SHP77 (cell line): ENCODE data around the gene NDUFS6.

ENCODE experiments used
- DNase-seq, 2 experiments: peaks; one replicate each; lab custom pipeline; 2025; lab: John Stamatoyannopoulos, UW

NDUFS6 gene

DNA sequence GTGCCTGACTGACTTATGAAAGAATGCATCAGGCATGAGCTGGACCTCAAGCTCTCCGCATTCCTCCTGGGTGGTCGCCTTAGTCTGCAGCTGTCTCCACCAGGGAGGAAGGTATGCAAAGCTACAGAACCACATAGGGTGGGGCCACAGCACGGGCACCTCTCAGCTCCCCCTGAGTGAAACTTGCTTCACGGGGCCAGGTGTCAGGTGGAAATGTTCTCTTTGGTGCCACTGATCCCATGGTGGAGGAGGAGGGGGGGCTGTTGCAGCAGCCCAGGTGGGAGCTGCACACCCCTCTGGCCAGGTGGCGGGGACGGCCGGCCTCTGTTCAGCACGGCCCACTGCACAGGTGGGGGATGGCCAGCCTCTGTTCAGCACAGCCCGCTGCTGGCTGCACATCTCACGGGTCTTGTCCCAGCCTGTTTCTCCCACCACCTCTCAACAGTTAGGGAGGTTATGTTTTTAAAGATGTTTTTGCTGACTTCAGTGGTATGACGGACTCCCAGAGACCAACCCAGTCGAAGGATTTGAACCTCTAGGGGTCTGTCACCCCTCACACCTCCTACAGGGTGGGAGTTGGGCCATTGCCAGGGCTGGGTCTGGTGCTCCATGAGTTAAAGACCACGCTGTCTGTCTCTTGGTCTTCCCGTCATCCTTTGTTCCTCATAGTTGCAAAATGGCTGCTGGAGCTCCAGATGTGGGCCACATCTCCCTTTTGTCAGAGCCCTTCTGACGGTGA lies 35.9 kb upstream of the NDUFS6 start:
- DNase-seq: no peak

DNA sequence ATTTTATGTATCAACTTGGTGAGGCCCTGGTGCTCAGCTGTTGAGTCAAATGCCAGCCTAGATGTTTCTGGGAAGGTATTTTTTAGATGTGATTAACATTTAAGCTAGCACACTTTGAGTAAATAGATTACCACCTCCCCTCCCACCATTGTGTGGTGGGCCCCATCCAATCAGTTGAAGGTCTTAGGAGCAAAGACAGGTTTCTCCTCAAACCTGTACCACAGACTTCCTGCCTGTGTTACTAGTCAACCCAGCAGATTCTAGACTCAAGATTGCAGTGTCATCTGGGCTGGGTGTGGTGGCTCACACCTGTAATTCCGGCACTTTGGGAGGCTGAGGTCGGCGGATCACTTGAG lies 35.3 kb upstream of the NDUFS6 start:
- no peak for DNase-seq

DNA sequence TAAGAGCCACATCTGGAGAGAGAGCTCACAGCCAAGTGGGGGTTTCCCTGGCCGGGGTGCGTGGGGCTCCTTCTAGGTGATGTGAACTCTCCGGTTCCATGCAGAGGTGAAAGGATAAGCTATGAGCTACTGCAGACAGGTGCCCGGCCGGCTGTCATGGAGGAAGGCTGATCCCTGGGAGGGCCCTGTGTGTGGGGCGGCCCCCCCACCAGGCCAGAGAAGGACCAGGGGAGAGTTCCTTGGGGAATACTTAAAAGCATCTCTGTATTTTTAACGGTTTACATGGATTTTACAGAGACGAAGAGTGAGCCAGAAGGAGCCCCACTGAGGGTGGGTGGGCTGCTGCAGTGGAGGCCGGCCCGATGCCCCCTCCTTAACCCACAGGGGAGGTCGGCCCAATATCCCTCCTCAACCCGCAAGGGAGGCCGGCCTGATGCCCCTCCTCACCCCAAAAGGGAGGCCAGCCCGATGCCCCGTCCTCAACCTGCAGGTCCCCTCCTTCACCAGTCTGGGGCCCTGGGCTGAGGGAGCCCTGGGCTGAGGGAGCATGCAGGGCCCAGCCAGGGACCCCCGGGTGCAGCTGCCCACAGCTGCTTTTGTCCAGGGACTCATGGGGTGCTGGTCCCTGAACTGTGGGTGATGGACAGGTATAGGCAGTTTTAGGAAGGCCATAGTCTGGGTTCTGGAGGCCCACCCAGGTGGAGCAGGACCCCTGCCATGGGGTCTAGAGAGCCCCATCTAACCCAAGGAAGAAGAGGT lies 33.5 kb upstream of the NDUFS6 start:
- no peak for DNase-seq

DNA sequence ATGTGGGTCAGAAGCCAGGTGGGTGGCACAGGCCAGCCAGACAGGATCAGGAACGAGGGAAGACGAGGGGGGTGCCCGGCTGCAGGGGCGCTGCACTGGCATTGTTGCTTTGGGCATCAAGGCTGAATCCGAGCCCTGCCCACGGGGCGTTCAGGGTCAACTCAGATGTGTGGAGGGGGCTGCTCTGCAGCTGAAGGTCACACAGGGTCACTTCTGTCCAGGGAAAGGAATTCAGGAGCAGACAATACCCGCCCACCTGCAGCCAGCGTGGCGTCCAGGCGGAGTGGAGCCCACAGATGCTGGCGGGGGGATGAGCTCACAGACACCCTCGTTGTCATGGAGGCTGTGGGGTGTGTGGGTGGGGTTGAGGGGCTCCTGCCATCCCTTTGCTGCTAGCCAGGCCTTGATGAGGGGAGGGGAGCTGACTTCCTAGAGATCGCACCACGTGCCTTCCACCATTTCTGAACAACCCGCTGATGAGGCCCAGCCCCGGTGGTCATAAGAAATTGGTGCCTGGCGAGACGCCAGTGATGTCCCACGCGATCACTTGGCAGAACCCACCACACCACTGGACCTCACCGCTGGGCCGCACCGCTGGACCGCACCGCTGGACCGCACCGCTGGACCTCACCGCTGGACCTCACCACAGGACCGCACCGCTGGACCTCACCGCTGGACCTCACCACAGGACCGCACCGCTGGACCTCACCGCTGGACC lies 32.8 kb upstream of the NDUFS6 start:
- no peak for DNase-seq

DNA sequence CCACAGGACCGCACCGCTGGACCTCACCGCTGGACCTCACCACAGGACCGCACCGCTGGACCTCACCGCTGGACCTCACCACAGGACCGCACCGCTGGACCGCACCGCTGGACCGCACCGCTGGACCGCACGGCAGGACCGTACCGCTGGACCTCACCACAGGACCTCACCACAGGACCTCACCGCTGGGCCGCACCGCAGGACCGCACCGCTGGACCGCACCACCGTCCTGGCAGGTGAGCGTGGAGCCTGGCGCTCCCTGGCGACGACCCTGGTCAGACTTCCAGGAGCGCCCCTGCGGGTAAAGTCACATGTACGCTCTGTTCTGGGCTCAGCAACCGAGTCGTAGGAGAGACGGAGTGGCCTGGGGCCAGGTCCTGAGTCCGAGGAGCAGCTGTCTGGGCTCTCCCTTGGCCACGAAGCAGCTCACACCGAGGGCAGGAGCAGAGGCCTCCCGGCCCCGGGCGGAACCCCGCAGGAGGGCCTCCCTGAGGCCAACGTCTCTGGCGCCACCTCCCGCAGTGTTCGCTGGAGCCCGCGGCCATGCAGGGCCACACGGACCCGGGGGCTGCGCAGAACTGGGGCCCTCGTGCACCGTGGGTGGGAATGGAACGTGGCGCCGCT lies 32.1 kb upstream of the NDUFS6 start:
- no peak for DNase-seq

DNA sequence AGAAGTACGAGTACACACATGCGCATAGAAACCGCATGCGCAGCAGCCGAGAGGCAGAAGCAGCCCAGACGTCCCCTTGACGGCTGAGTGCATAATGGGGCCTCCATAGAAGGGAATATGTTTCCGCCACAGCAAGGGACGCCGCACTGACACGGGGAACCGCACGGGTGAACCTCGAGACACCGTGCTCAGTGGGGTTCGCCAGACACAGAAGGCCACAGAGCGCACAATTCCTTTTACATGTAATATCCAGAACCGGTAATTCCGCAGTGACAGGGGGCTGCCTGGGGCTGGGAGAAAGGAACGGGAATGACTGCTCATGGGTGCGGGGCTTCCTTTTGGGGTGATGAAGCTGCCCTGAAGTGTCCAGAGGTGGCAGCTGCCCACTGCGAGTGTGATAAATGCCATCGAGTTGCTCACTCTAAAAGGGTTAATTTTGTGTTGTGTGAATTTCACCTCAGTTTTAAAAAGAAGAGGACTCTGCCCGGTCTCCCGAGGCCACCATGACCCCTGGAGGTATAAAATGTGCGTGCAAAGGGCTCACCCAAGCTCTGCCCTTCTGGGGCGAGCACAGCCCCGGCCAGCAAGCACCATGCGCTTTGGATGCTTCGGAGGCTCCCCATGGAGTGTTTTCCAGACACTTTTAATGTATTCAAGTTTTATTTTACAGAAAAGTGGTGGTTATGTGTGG lies 31.3 kb upstream of the NDUFS6 start:
- DNase-seq: no peak

DNA sequence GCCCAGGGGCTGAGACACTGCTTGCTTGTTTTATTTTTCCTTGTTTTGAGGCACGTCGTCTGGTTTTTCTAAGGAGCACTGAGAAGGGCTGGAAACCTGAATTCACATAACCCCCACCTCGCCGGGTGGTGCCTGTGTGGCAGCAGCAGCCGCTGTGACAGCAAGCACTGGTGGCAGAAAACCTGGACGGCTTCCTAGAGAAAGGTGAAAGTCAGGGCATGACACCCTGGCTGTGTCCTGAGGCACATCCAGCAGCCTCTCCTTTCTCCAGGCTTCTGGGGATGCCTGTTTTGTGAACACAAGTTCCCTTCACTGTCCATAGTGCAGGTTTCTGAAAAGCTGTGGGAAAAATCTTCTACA lies 30.8 kb upstream of the NDUFS6 start:
- no peak for DNase-seq

DNA sequence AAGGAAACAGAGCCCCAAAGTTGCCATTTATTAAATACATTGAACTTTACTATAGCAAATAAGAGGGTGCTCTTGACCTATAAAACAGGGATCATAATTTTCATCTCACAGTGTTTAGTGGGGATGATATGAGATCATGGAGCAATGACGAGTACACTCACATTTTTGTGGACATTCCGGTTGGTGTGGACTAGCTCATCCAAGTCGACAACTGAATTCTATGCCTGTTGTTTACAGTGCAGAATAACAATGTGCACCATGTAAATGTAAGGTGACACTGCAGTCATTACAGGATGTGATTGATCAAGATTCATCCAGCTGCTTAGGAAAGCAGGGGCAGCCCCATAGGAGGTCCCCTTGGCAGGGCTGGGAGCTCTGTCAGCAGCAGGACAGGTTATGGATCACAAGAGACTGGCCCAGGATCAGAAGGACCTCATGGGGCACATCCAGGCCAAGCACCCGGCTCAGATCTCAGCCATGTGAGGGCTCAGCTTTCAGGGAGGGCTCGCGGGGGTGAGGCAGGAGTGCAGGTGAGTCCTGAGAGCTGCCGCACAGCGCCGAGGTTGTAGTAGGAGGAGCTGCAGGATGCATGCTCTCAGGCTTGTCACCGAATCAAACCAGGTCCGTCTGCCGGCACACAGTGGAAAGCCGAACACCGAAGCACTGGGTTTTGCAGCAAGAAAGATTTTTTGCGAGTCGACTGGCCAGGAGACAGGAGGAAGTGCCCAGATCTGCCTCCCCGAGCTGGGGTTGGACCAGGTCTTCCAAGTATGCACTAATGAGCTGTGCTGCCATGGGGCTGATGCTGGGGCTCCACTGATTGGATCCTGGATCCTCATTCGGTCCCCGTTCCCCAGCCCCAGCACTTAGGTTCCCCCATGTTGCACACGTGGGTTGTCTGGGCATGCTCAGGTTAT lies 29.8 kb upstream of the NDUFS6 start:
- no peak for DNase-seq

DNA sequence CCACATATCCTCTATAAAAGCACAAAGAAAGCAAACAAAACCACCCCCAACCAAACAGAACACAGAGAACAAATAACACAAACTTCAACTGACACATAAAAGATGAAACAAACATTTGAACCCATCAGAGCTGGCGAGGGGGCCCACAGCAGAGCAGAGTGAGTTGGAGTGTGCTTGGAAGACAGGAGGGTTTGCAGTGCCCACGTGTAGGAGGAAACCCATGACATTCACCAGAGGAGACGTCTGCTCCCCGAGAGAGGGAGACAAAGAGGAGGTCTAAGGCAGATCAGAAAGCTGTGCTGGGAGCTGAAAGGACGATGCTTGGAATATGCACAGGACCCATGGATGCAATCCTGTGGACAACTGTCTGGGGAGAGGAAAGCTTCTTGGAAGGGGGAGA lies 28.6 kb upstream of the NDUFS6 start:
- peak; percentile 18 to 42 for DNase-seq

DNA sequence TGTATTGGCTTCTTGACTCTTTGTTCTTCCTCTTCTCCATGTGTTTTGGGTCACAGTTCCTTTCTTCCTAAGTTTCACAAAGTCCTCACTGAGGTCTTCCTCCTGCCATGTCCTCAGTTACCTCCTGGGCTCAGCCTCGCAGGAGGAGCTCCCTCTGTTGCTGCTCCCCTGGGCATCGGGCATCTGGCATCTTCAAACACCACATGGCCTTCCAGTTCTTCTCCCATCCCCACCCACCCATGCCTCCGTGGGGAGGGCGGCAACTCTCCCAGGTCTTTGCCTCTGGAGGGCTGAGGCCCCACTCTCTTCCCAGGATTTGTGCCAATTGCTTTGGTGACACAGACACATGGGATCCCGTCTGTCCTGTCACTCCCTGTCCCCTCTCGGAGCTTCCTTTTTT lies 24.4 kb upstream of the NDUFS6 start:
- DNase-seq: no peak

DNA sequence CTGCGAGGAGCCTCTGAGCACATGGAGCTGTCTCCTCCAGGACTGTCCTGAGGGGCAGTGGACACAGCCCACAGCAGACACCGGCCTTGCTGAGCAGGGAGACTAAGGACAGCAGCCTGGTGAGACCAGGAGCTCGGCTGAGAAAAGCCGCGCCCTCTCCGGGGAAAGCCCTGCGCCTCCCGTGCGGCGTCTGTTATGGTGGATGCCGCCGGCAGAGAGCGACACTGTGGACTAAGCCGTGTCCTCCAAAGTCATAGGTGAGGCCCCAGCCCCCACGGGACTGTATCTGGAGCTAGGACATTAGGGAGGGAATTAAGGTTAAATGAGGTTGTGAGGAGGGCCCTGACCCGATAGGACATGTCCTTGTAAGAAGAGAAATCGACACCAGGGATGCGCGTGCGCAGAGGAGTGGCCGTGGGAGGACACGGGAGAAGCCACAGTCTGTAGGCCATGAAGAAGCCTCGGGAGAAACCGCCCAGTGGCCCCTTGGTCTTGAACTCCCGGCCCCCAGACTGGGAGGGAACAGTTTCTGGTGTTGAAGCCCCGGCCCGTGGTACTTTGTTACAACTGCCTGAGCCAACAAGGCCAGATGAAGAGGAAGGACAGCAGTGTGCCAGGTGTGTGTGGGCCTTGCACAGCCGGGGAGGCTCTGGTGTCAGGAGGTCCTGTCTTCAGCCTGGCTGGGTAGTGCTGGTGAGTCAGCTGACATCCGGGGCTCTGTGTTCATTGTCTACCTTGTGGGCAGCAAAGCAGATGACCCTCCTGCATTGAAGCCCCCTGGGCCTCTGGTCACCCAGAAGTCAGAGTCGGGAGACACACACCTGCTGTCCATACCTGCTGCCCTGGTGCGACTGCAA lies 23.7 kb upstream of the NDUFS6 start:
- DNase-seq: no peak

DNA sequence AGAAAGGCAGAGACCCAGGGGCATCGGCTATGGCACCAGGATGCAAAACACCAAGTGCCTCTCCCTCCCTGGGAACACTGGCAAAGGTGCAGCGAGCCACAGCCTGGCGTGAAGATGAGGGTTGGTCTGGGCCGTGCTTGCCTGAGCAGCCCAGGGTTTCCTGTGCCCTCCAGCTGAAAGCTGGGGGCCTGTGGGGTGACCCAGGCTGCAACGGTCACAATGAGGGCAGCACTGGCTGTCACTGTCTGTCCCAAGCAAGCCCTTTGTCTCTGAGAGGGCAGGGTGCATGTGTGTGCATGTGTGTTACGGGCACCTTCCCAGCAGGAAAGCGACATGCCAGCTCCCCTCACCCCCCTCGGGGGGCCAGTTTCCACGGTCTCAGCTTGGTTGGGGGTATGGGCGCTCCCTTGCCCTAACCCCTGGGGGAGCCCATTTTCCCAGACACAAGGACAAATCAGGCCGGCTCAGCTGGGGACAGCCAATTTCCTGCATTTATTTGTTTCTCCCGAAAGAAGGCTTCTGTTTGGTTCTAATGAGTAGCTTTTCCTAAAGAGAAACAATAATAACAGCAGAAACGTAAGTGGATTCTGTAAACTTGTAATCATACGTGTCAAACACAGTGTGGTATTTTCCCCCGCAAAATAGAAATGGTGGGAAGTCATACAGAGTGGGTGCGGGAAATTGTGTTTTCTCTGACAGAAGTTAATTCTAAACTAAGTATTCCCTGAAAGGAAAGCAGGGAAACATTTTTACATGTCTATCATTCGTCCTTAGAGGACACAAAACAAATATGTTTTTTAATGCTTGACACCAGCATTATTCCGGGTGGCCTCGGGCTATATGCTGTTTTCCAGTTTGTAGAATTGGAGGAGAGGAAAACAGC lies 22.8 kb upstream of the NDUFS6 start:
- no peak for DNase-seq

DNA sequence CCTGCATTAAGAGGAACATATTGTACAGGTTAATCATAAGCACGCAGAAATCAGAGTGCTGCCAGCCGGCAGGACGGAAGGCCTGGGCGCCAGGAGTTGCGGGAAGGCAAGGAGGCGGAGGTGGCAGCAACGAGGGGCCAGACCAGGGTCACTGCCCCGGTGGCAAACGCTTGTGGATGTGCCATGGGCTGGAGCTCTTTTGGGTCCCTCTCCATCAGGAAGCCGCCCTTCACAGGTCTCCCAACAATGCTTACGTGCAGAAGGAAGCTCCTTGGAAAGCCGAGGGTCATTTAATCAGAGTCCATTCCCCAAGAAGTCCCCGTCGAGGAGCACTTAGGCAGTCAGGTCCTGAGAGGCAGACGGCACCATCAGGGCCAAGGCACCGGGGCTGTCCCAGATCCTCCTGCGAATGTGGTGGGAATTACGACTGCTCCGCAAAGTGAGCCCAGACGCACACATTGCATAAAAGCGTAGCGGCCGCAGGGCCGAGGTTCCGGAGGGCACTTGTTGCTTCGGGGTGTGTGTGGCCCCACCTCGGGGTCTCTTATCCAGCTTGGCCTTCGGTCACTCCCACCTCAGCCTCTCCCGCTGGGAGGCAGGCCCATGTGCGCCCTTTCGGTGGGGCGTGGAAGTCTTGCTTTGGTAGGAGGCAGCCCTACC lies 22.1 kb upstream of the NDUFS6 start:
- DNase-seq: no peak

DNA sequence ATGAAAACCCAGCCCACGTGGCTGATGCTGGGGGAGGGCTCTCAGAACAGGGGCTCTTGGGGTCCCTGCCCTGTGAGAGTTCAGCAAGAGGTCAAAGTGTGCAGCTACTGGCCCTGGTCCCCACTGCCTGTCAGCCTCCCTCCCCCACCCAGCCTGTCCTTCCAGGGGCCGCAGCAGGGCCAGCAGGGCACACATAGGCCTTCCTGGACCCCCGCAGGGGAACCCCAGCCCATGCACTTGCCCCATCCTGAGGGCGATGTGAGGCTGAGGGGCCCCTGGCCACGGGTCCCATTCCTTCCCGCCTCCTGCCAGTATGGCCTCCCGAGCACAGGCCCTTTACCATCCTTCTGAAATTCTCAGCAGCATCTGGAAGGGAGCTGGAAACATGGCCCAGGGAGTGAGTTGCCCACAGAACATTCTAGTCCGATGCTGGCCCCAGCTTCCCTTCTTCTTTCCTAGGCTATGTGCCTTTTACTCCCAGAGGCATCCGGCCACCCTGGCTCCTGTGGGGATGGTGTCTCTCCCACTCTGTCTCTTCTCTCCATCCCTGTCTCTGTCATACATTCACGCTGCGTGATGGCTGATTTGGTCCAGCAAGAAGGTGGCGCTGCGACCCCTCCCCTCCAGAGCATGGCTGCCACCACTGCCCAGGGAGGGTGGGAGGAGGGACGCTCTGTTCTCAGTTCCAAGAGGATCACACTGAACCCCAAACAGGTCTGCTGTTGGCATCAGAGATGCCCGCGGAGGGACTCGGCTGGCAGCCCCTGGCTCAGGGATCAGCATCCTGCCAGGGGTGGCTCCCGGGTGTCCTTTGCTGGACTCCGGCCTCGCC lies 21.2 kb upstream of the NDUFS6 start:
- no peak for DNase-seq

DNA sequence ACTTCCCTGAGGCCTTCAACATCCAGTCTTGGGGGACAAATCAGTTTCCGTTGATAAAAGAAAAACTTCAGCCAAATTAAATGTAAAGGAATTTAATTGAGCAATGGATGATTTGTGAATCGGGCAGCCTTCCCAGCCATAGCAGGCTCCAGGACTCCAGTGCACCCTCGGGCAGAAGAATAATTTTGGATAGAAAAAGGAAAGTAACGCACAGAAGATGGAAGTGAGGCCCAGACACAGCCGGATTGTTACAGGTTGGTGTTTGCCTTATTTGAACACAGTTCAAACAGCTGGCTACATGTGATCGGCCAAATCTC lies 20.6 kb upstream of the NDUFS6 start:
- DNase-seq: no peak

DNA sequence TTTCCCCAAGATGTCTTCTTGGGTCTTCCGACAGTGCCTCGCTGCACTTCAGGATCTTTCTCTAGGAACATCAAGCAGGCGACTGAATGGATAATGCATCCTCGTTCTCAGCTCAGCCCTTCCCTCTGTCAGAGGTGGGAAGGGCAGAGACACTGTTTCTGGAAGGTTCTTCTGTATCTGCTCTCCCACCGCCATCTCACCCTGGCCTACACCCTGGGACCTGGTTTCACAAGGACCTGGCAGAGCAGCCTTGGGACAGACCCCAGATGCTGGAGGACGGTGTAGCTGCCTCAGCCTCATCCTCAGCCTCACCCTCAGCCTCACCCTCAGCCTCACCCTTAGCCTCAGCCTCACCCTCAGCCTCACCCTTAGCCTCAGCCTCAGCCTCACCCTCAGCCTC lies 20.1 kb upstream of the NDUFS6 start:
- no peak for DNase-seq

DNA sequence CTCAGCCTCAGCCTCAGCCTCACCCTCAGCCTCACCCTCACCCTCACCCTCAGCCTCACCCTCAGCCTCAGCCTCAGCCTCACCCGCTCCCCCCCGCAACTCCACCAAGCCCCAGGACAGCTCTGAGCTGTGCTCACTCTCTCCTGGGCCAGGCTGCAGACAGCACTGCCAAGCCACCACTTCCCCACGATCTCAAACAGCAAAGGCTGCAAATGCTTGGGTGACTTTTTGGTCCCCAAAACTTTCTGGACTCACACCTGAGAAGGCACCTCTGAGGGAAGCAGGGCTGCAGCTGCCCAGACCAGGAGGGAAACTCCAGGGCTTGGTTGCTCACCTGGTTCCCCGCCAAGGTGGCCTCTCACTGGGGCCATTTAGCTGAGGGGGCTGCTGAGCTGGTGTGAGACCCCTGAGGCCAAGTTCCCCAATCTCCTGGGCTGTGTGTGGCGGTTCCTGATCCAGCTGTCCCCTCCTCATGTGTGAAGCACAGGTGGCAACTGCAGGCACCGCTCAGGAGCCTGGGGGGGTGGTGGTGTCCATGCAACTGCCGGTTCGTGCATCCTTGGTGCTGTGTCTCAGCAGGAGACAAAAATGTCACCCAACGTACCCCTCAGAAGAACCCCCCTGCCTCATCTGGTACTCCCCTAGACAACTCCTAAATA lies 19.4 kb upstream of the NDUFS6 start:
- DNase-seq: no peak
